K562 (cell line): ENCODE measurements around the gene PPP1R14B. TPM values are rescaled to one million over a fixed set of nuclear protein-coding genes. Genes with fewer than 3 reads are reported as not detected.

Experiments used
- ARID3A ChIP-seq: IDR thresholded peaks from 2 replicates; pipeline ENCODE4 v1.6.1; 2012; ENCODE audit warnings: low read depth, low read length, improper control_type of control experiment, borderline replicate concordance
- CHD1 ChIP-seq: fragments of 200-600 bp; sonication (generic); IDR thresholded peaks from one replicate; pipeline ENCODE4 v1.6.1; 2012; ENCODE audit warnings: mild to moderate bottlenecking, moderate library complexity, low read length, inconsistent platforms
- CHD2 ChIP-seq: IDR thresholded peaks from 2 replicates; pipeline ENCODE4 v1.6.1; 2011; ENCODE audit warnings: low read depth, low read length
- CHD4 ChIP-seq: fragments of 200-600 bp; sonication (generic); IDR thresholded peaks from 3 replicates; pipeline ENCODE4 v1.6.1; 2012; ENCODE audit warnings: low read depth, mild to moderate bottlenecking, mixed read lengths, low read length, inconsistent platforms; ENCODE audit not compliant: insufficient read depth, insufficient replicate concordance, poor library complexity, severe bottlenecking
- ESRRB ChIP-seq: fragments of 250-450 bp; sonication (Bioruptor Pico); IDR thresholded peaks from 2 replicates; pipeline ENCODE4 v1.5.0; 2020; ENCODE audit warnings: mild to moderate bottlenecking, moderate library complexity, borderline replicate concordance
- FOXK1 ChIP-seq: sonication (generic); formaldehyde crosslinking; IDR thresholded peaks from 2 replicates; pipeline ENCODE4 v1.8.0; 2022; ENCODE audit warnings: missing genetic modification reagents, mild to moderate bottlenecking, borderline replicate concordance
- GABPB1 ChIP-seq: sonication (generic); formaldehyde crosslinking; IDR thresholded peaks from 2 replicates; pipeline ENCODE4 v1.8.0; 2022; ENCODE audit warnings: mild to moderate bottlenecking, missing genetic modification reagents
- HDAC3 ChIP-seq: fragments of 450-650 bp; IDR thresholded peaks from 2 replicates; pipeline ENCODE4 v1.6.1; 2018; ENCODE audit warnings: borderline replicate concordance, mild to moderate bottlenecking, moderate library complexity; ENCODE audit not compliant: partially characterized antibody
- HINFP ChIP-seq: fragments of 450-650 bp; conservative IDR thresholded peaks from 2 replicates; pipeline ENCODE4 v1.6.1; 2016; ENCODE audit warnings: missing genetic modification characterization, low read depth, mild to moderate bottlenecking, control low read depth, missing compliant biosample characterization
- ILF3 ChIP-seq: fragments of 450-650 bp; IDR thresholded peaks from 2 replicates; pipeline ENCODE4 v1.6.1; 2018; ENCODE audit warnings: antibody characterized with exemption, mild to moderate bottlenecking, moderate library complexity, borderline replicate concordance
- MTA1 ChIP-seq: fragments of 450-650 bp; IDR thresholded peaks from 2 replicates; pipeline ENCODE4 v1.6.1; 2017; ENCODE audit warnings: borderline replicate concordance
- PREB ChIP-seq: sonication (generic); formaldehyde crosslinking; IDR thresholded peaks from 2 replicates; pipeline ENCODE4 v1.8.1; 2023; ENCODE audit warnings: mild to moderate bottlenecking, missing genetic modification reagents
- PYGO2 ChIP-seq: fragments of 450-650 bp; IDR thresholded peaks from 2 replicates; pipeline ENCODE4 v1.6.1; 2016; ENCODE audit warnings: mild to moderate bottlenecking, missing genetic modification characterization, moderate library complexity, missing compliant biosample characterization
- SAP30 ChIP-seq: fragments of 200-600 bp; sonication (generic); IDR thresholded peaks from 2 replicates; pipeline ENCODE4 v1.6.1; 2012; ENCODE audit warnings: borderline replicate concordance, low read depth, mild to moderate bottlenecking, moderate library complexity, low read length, control low read depth, inconsistent platforms; ENCODE audit not compliant: insufficient read depth, poor library complexity, severe bottlenecking
- SMAD2 ChIP-seq: fragments of 150-350 bp; IDR thresholded peaks from 2 replicates; pipeline ENCODE4 v1.6.1; 2014; ENCODE audit warnings: low read depth, mild to moderate bottlenecking, low read length
- SRSF9 ChIP-seq: fragments of 200-400 bp; formaldehyde crosslinking; IDR thresholded peaks from 2 replicates; pipeline ENCODE4 v1.6.1; 2017; ENCODE audit warnings: low read depth, low read length, borderline replicate concordance
- ZNF280A ChIP-seq: fragments of 450-650 bp; IDR thresholded peaks from 2 replicates; pipeline ENCODE4 v1.6.1; 2018; ENCODE audit warnings: mild to moderate bottlenecking, low read depth; ENCODE audit not compliant: partially characterized antibody
- ZNF395 ChIP-seq: fragments of 200-800 bp; sonication (Bioruptor generic); IDR thresholded peaks from 2 replicates; pipeline ENCODE4 v1.6.1; 2017; ENCODE audit warnings: missing genetic modification characterization, missing compliant biosample characterization
- polyA plus RNA-seq, 8 experiments: library from polyadenylated mRNA; depleted of rRNA in 4 of 8; stranded (reverse) in 5 of 8; unstranded in 3 of 8; fragments of >200 nt; fragmentation: Nextera tagmentation in 2 of 8; fragmentation: Illumina TruSeq in 1 of 8; extraction: Ambion mirVana in 2 of 8; extraction: Trizol in 1 of 8; gene quantifications; 2 replicates each; pipeline versions ENCODE4 v1.2.1 to v1.2.3, GENCODE V29; 2011 to 2014; ENCODE audit warnings: inconsistent platforms in 1 of 8, missing spikeins in 1 of 8
- total RNA-seq, 7 experiments: library from RNA; depleted of rRNA in 6 of 7; stranded (reverse); fragments of >200 nt in 6 of 7; fragmentation: Illumina TruSeq in 2 of 7; extraction: Trizol in 2 of 7; gene quantifications; 2 replicates each; pipeline versions ENCODE4 v1.2.1 to v1.2.3, GENCODE V29; 2011 to 2021; ENCODE audit warnings: low replicate concordance in 1 of 7

PPP1R14B gene
- total and polyA plus RNA-seq, 9 of the 15 experiments (the other 6 are each of a cell fraction or from before 2014, with no cell fraction given): 7.7 to 566 (median 212) TPM

- TF ChIP-seq ZNF395 (CRISPR knock-in tag): peak; percentile 88
- no peak for TF ChIP-seq HINFP
- TF ChIP-seq SAP30: no peak
- TF ChIP-seq SMAD2: no peak
- TF ChIP-seq GABPB1: peak; percentile 84
- TF ChIP-seq PYGO2 (tag): 0 out of 2 replicates have a peak, but pooled peaks have one; percentile 47
- TF ChIP-seq ILF3: no peak
- no peak for TF ChIP-seq CHD1
- TF ChIP-seq ZNF280A: no peak
- no peak for TF ChIP-seq HDAC3
- TF ChIP-seq FOXK1 (CRISPR knock-in tag): no peak; the same call in 1 of the 2 replicates
- TF ChIP-seq SRSF9: no peak
- no peak for TF ChIP-seq CHD4
- 0 out of 2 replicates have a peak, but pooled peaks have one; percentile 45 for TF ChIP-seq MTA1
- no peak for TF ChIP-seq CHD2
- no peak for TF ChIP-seq ESRRB (CRISPR knock-in tag)
- no peak for TF ChIP-seq PREB (CRISPR knock-in tag)
- no peak for TF ChIP-seq ARID3A
Measured at GRCh38 chr11:64207256-64208085, 39.3 kb downstream of the PPP1R14B start (continued).
